Smooth muscle cell (in vitro differentiated cells): ENCODE results near the gene FNDC10. TPM values are rescaled to one million over a fixed set of nuclear protein-coding genes. Genes with fewer than 3 reads are reported as not detected.
A peak's percentile ranks its signal among the peaks of the same experiment; 100 is the strongest.

Experiments used
- DNase-seq: peaks from one replicate; lab custom pipeline; 2025; ENCODE audit not compliant: unreplicated experiment; lab: John Stamatoyannopoulos, UW
- H2AFZ ChIP-seq: fragments of 200-600 bp; sonication (generic); 2 replicates; pipeline ENCODE4 v1.6.0; 2016; ENCODE audit warnings: antibody characterized with exemption, low read depth, mild to moderate bottlenecking
- H3F3A ChIP-seq: fragments of 200-600 bp; sonication (generic); 2 replicates; pipeline ENCODE4 v1.6.0; 2017; ENCODE audit warnings: antibody characterized with exemption, low read depth
- H3K27ac ChIP-seq: fragments of 200-600 bp; sonication (generic); 2 replicates; pipeline ENCODE4 v1.5.1; 2016; ENCODE audit warnings: low read depth, mild to moderate bottlenecking
- H3K27me3 ChIP-seq: fragments of 200-600 bp; sonication (generic); 2 replicates; pipeline ENCODE4 v1.6.1; 2016; ENCODE audit warnings: low read depth, mild to moderate bottlenecking
- H3K36me3 ChIP-seq: fragments of 200-600 bp; sonication (generic); 2 replicates; pipeline ENCODE4 v1.5.1; 2016; ENCODE audit warnings: low read depth
- H3K4me1 ChIP-seq: fragments of 200-600 bp; sonication (generic); 2 replicates; pipeline ENCODE4 v1.5.1; 2016; ENCODE audit warnings: low read depth
- H3K4me2 ChIP-seq: fragments of 200-600 bp; sonication (generic); 2 replicates; pipeline ENCODE4 v1.6.0; 2016; ENCODE audit warnings: mild to moderate bottlenecking
- H3K4me3 ChIP-seq: fragments of 200-600 bp; sonication (generic); 2 replicates; pipeline ENCODE4 v1.5.1; 2016; ENCODE audit warnings: mild to moderate bottlenecking
- H3K79me2 ChIP-seq: fragments of 200-600 bp; sonication (generic); 2 replicates; pipeline ENCODE4 v1.6.0; 2016; ENCODE audit warnings: low read depth, mild to moderate bottlenecking
- H3K9ac ChIP-seq: fragments of 200-600 bp; sonication (generic); 2 replicates; pipeline ENCODE4 v1.6.0; 2016; ENCODE audit warnings: low read depth
- H3K9me3 ChIP-seq: fragments of 200-600 bp; sonication (generic); replicated peaks from 2 replicates; pipeline ENCODE4 v1.5.1; 2016; ENCODE audit warnings: low read depth
- H4K20me1 ChIP-seq: fragments of 200-600 bp; sonication (generic); 2 replicates; pipeline ENCODE4 v1.6.0; 2016; ENCODE audit warnings: low read depth
- CTCF ChIP-seq: fragments of 200-600 bp; sonication (generic); IDR thresholded peaks from 2 replicates; pipeline ENCODE4 v1.5.1; 2017; ENCODE audit warnings: borderline replicate concordance, mild to moderate bottlenecking, antibody characterized with exemption; ENCODE audit not compliant: insufficient read depth, poor library complexity, severe bottlenecking
- WGBS: methylation state at CpG from one replicate; pipeline ENCODE4 v1.1.7; 2016; ENCODE audit warnings: low lambda C conversion rate; 5-methylcytosine and 5-hydroxymethylcytosine counted together
- polyA plus RNA-seq: library from polyadenylated mRNA; unstranded; fragments of >200 nt; fragmentation: Nextera tagmentation; extraction: Ambion mirVana; gene quantifications from 2 replicates; pipeline ENCODE4 v1.2.1, GENCODE V29; 2016
- total RNA-seq: library from RNA; depleted of rRNA; stranded (reverse); fragments of >200 nt; gene quantifications from 2 replicates; pipeline ENCODE4 v1.2.3, GENCODE V29; 2014

The FNDC10 gene
- total and polyA plus RNA-seq, 2 experiments from 2014 or later: 9.1 to 22.5 TPM

- 88% methylated on average over 15 of the region's 15 CpGs for WGBS
- TF ChIP-seq CTCF: no peak
- no peaks in the 10 kb centered on the region for H3F3A ChIP-seq
These were observed 1.8 kb upstream of the FNDC10 start for GRCh38 chr1:1601564-1602303.

GRCh38 chr1:1600861-1601563 lies 1.1 kb upstream of the FNDC10 start:
- Histone ChIP-seq H3K9me3 (no peaks in the 10 kb centered on the region), H4K20me1 (no peaks in the 10 kb centered on the region), H3K36me3 (no peaks in the 10 kb centered on the region), H3K79me2 (no peaks in the 10 kb centered on the region), H3F3A (no peaks in the 10 kb centered on the region), H3K4me1 (no peaks in the 10 kb centered on the region), H3K4me2 (peak overlapping the region; percentile 89), H3K4me3 (peak overlapping the region; percentile 46), H3K27me3 (peaks cover 50% of the 10 kb centered on the region), H3K9ac (no peak overlapping the region), H2AFZ (no peak overlapping the region), H3K27ac (no peak overlapping the region)
- TF ChIP-seq CTCF: no peak
- DNase-seq: no peak
- WGBS: 79% methylated on average over 18 of the region's 22 CpGs

More at GRCh38 chr1:1601564-1602303, 1.8 kb upstream of the FNDC10 start:
- no peaks in the 10 kb centered on the region for H3K9me3 ChIP-seq
- H3K4me3 ChIP-seq: no peak overlapping the region
- no peak overlapping the region for H2AFZ ChIP-seq
- no peak overlapping the region for H3K27ac ChIP-seq
- no peak overlapping the region for H3K4me2 ChIP-seq
- no peak overlapping the region for H3K9ac ChIP-seq
- no peak for DNase-seq
- H4K20me1 ChIP-seq: no peaks in the 10 kb centered on the region
- H3K79me2 ChIP-seq: no peaks in the 10 kb centered on the region
- H3K27me3 ChIP-seq: peaks cover 43% of the 10 kb centered on the region
- no peaks in the 10 kb centered on the region for H3K4me1 ChIP-seq
- H3K36me3 ChIP-seq: no peaks in the 10 kb centered on the region

GRCh38 chr1:1599030-1599934 lies 653 bp downstream of the FNDC10 start:
- H3K79me2 ChIP-seq: no peaks in the 10 kb centered on the region
- H3K27ac ChIP-seq: no peak overlapping the region
- peaks cover 57% of the 10 kb centered on the region for H3K27me3 ChIP-seq
- H3K4me3 ChIP-seq: peak overlapping the region; percentile 35
- H3F3A ChIP-seq: no peaks in the 10 kb centered on the region
- H2AFZ ChIP-seq: no peak overlapping the region
- peak overlapping the region; percentile 76 for H3K4me2 ChIP-seq
- H3K9ac ChIP-seq: no peak overlapping the region
- WGBS: 15% methylated on average over 70 of the region's 111 CpGs
- DNase-seq: no peak
- no peaks in the 10 kb centered on the region for H4K20me1 ChIP-seq
- H3K36me3 ChIP-seq: no peaks in the 10 kb centered on the region
- no peaks in the 10 kb centered on the region for H3K4me1 ChIP-seq
- no peak for TF ChIP-seq CTCF
- H3K9me3 ChIP-seq: no peaks in the 10 kb centered on the region
